Esophagus muscularis mucosa (tissue), 4 donors: Measurements from ENCODE around the gene FCGBP.
"Not testable (repeated sequence)": the region's sequence is repeated elsewhere in the genome, so short reads cannot be mapped to it uniquely, and the experiment has no call there.

Experiments
- CTCF ChIP-seq, 3 experiments: fragments of 200-600 bp in 2 of 3; fragments of 450-650 bp in 1 of 3; sonication (generic) in 2 of 3; IDR thresholded peaks; one replicate each; pipeline ENCODE4 v1.5.1; 2017 to 2019; ENCODE audit warnings: antibody characterized with exemption in 3 of 3, mild to moderate bottlenecking in 2 of 3, moderate library complexity in 1 of 3
- EP300 ChIP-seq: sonication (generic); formaldehyde crosslinking; IDR thresholded peaks from one replicate; pipeline ENCODE4 v1.6.1; 2017; ENCODE audit warnings: antibody characterized with exemption
- POLR2A ChIP-seq: fragments of 450-650 bp; IDR thresholded peaks from one replicate; pipeline ENCODE4 v1.6.1; 2017; ENCODE audit warnings: antibody characterized with exemption, moderate library complexity, mild to moderate bottlenecking, low read depth

GRCh38 chr19:39958942-39959341 lies 24.5 kb upstream of the FCGBP start:
- not testable (repeated sequence) for TF ChIP-seq CTCF (IDR thresholded peaks at IDR 0.05); POLR2A; EP300
